ENCODE measurements around the gene CYP39A1. TPM values are rescaled to one million over a fixed set of nuclear protein-coding genes. Genes with fewer than 3 reads are reported as not detected.

Gene CYP39A1
- total RNA-seq, 1 donor from 2014 or later = not detected

DNA sequence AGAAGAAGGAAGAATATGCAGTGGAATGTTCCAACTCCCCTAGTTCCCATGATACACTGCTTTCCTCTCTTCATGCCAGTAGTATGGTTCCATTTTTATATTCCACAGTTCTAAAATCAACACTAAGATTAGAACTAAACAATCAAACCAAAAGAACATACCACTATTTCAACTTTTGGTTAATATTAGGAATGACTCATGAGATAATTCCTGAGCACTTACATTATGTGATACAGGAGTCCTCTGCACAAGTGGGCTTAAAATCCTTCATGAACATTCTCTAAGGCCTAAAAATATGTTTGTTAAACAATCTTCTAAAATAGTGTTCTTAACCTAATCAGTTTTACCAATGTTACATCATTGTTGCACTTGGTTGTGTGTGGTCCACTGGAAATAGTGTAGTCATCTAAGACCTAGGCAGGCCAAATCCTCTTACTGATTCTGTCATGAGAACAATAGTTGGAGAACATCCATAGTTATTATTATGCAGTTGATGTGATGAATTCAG is 131.1 kb downstream of the CYP39A1 start:
- intact Hi-C loops (cut with micrococcal nuclease) = no loop called here

DNA sequence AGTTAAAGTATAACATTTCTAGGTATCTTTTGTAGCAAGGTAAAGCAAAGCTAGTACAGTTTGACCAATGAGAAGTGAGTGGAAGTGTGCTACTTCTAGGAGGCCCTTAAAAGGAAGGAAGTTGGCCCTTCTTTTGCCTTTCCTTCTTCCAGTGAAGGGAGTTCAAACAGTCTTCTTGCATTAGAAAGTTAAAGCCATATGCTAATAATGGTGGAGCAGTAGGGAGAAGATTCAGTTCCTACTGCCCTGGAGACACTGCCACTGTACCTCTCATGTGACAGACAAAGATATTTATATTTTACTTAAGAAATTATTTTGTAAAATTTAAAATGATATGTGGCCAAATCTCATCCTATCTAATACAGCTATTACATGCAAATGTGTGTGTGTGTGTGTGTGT is 135.4 kb downstream of the CYP39A1 start:
- intact Hi-C loops (cut with micrococcal nuclease) = no loop called here

GRCh38 chr6:46513533-46513932 is 139.1 kb downstream of the CYP39A1 start:
- intact Hi-C loops (cut with micrococcal nuclease) = no loop called here

DNA sequence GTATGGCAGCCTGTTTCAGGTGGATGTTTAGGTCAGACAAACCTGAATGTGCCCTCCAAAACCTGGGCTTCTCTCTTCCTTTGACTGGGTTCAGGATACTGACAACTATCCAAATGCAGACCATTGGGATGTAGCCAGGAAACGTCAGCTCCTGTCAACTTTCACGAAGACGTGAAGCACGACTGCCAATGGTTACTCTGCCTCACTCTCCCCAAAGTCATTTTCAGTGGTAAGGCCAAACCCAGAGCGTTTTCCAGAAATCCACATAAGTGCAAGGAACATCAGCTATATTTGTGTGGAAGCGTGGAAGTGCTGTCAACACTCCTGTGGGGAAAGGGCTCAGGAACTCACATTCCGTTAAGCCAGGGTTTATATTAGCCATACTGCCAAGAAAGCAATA is 141.3 kb downstream of the CYP39A1 start:
- intact Hi-C loops (cut with micrococcal nuclease) = no loop called here

DNA sequence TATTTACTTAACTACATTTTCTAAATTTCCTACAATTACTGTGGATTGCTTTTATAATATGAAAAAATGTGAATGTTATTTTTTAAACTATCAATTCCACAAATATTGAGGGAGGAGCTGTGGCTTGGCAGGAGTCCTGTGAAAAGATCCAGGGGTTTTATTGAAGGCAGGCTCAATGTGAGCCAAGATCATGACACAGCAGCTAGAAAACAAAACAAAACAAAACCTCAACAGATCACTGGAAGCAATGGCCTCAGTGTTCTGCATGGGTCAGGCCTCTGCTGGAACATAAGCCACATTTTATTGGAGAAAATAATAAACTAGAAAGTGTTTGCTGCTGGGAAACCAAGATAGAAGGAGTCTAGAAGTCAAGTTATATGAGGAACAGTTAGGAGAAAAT is 142.0 kb downstream of the CYP39A1 start:
- intact Hi-C loops (cut with micrococcal nuclease) = no loop called here

DNA sequence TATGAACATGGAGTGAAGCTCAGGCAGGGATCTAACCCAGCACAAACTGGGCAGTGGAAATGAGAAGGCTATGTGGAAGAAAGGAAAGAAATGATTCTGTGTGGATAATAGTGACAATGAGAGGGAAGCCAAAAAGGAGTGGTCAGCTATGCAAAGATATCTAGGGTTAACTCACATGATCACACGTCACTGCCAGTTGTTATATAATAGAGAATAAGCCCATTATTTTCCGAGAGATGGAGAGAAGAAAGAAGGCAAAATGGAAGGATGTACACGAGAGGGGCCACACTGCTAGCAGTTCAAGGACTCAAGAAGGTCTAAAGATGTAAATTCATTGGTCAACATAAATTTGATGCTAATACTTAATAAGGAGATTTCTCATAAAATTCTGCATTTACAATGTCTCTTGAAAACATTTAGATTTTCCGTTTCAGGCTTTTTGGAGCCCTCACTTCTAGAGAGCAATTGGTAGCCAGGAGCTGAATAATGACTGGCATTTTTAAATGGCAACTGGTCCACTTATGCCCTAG is 142.6 kb downstream of the CYP39A1 start:
- intact Hi-C loops (cut with micrococcal nuclease) = no loop called here

- intact Hi-C loops (cut with micrococcal nuclease) = no loop called here
These were observed 143.6 kb downstream of the CYP39A1 start for GRCh38 chr6:46509063-46509462.

- intact Hi-C loops (cut with micrococcal nuclease) = no loop called here
These were observed 145.2 kb downstream of the CYP39A1 start for GRCh38 chr6:46507426-46507825.

DNA sequence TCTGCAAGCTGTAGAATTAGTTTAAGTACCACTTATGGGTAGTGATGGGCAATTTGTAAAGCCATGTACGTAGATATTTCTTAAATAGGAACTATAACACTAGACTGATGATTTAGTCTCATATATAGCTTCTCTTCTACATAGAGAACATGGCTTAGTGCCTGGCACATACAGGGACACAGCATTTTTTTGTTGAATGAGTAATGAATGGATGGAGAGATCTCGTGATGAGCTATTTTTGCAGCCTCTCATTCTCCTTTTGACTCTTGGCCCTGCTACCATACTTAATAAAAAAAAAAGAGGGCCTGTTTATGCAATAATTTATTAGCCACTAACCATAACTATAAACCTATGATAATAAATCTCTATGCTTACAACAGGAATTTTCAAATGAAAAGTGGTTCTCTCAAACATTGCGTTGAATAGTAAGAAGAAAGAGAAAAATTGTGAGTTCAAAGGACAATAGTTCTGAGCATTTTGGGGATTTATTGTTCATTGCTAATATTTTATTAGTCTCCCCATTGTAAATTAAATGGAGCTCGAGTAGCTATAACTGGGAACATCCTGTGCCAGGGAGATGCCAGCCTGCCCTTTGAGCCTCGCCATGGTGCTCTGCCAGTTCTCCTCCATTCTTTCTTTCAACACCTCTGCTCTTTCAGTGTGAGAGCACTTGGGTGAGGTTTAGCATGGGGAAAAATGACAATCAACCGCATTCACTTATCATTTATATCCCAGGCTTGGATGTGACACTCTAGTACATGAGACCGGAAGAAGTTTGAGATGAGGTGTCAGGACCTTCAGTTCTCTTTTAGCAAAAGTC is 146.7 kb downstream of the CYP39A1 start:
- intact Hi-C loops (cut with micrococcal nuclease) = no loop called here

DNA sequence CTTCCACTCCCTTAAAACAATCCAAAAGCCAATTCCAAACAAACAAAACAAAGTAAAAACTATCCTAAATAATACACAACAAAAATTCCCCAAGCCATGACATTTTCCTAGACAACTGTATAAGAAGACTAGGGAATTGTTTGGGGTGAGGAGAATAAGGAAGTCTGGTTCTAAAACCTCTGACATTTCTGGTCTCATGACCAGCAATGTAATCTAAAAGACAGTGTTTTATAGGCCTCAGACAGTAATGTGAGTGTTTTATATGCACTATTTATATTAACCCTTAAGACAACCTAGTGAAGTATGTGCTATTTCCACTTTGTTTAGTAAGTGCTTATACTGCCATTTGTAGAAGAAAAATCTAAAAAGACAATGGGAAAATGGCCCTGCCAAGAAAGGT is 148.4 kb downstream of the CYP39A1 start:
- intact Hi-C loops (cut with micrococcal nuclease) = no loop called here

- intact Hi-C loops (cut with micrococcal nuclease) = no loop called here
These were observed 150.0 kb downstream of the CYP39A1 start for GRCh38 chr6:46502486-46503119.

DNA sequence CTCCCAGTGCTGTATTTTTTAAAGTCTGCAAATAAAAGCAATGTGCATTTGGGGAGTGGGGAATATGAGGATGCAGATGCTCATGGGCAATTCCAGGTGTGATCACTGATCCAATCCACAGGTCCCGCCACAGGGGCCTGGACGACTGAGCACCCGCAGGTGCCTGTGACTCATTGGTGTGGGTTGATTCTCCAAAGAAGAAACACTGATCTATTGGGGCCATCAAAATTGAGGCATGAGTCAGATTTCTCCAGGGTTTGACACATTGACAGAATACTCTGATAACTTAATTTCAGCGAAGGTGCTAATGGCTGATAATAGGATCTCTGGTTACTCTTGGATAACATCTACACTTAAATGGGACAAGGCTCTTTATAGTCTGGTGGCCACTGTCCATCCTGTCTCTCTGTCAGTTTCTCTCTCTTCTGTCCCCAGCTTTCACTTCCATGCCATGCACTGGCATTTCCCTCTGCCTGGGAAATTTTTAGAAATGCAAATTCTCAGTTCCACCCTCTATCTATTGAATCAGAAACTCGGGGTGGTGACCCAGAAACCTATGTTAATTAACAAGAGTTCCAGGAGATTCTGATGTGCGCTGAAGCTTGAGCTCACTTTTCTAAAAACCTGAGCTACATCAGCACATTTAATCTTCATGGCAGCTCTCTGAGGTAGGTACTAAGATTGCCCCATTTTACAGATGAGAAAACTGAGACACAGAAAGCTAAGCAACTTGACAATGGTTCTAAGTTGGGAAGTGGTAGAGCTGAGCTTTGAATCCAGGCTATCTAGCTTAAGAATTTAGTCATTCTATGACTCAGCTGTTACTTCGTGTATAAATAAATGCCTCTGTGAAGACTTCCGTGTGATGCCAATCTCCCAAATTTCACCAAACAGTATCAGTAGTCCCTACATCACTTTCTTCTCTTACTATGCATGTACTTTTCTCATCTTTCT is 151.2 kb downstream of the CYP39A1 start:
- intact Hi-C loops (cut with micrococcal nuclease) = no loop called here

GRCh38 chr6:46500382-46500781 is 152.2 kb downstream of the CYP39A1 start:
- intact Hi-C loops (cut with micrococcal nuclease) = no loop called here

Other genes with a start within 250 kb of the CYP39A1 start
- 6.4 and 6.6 TPM in 2 replicates for gene RCAN2, start 161.4 kb downstream of the CYP39A1 start, total RNA-seq
- not detected in 2 replicates for gene SLC25A27, start 157 bp upstream of the CYP39A1 start, total RNA-seq
- not detected in 2 replicates for gene TDRD6, start 35.1 kb upstream of the CYP39A1 start, total RNA-seq
- gene PLA2G7, start 82.6 kb upstream of the CYP39A1 start, total RNA-seq = not detected in 2 replicates
- not detected in 2 replicates for gene ANKRD66, start 94.1 kb upstream of the CYP39A1 start, total RNA-seq
- gene MEP1A, start 140.6 kb upstream of the CYP39A1 start, total RNA-seq = not detected in 2 replicates

All from T-helper 1 cell treated with Interleukin-12 subunit alpha and Interleukin-12 subunit beta and Interleukin-4 antibody, amounts not matched to agents 30 ng/mL and 1 ng/mL, for 36 hours (primary cell).